Esophagus (tissue), 2 donors: ENCODE results near the gene SLC7A6OS. TPM values are rescaled to one million over a fixed set of nuclear protein-coding genes. Genes with fewer than 3 reads are reported as not detected.

Experiments used
- H3K27ac ChIP-seq, 2 donors: one replicate each; pipeline ENCODE4 v1.5.1; 2013; ENCODE audit warnings: low read depth in 2 of 2, mild to moderate bottlenecking in 2 of 2, inconsistent platforms in 1 of 2, low read length in 1 of 2, moderate library complexity in 1 of 2
- H3K27me3 ChIP-seq, 2 donors: one replicate each; pipeline ENCODE4 v1.6.1; 2013; ENCODE audit warnings: low read length in 2 of 2, control low read depth in 1 of 2, mild to moderate bottlenecking in 1 of 2; ENCODE audit not compliant: insufficient read depth in 2 of 2, control insufficient read depth in 1 of 2
- H3K36me3 ChIP-seq, 2 donors: one replicate each; pipeline ENCODE4 v1.6.1; 2013; ENCODE audit warnings: low read length in 1 of 2; ENCODE audit not compliant: control insufficient read depth in 2 of 2, insufficient read depth in 2 of 2
- H3K4me1 ChIP-seq, 2 donors: one replicate each; pipeline ENCODE4 v1.6.1; 2013; ENCODE audit warnings: low read length in 1 of 2; ENCODE audit not compliant: control insufficient read depth in 2 of 2, insufficient read depth in 2 of 2
- H3K4me3 ChIP-seq, 2 donors: one replicate each; pipeline ENCODE4 v1.5.1; 2013; ENCODE audit warnings: low read length in 2 of 2, mild to moderate bottlenecking in 2 of 2, low read depth in 1 of 2, moderate library complexity in 1 of 2
- H3K9me3 ChIP-seq, 2 donors: one replicate each; pipeline ENCODE4 v1.6.1; 2013; ENCODE audit warnings: mild to moderate bottlenecking in 2 of 2, low read depth in 1 of 2, low read length in 1 of 2, moderate library complexity in 1 of 2; ENCODE audit not compliant: control insufficient read depth in 2 of 2, insufficient read depth in 1 of 2
- WGBS, 2 donors: extraction: QIAGEN DNeasy Blood & Tissue Kit; methylation state at CpG; one replicate each; pipeline ENCODE4 v1.1.7; 2013; 5-methylcytosine and 5-hydroxymethylcytosine counted together
- polyA plus RNA-seq, 2 donors: library from polyadenylated mRNA; stranded (reverse); fragments of 200-250 nt; gene quantifications; one replicate each; pipeline ENCODE4 v1.2.3, GENCODE V29; 2013
- donor health status: healthy with polysubstance abuse.
- donor health status: Bipolar disorder and iron deficiency.

The SLC7A6OS gene
- polyA plus RNA-seq, 2 donors: 4.4 to 4.9 TPM

DNA sequence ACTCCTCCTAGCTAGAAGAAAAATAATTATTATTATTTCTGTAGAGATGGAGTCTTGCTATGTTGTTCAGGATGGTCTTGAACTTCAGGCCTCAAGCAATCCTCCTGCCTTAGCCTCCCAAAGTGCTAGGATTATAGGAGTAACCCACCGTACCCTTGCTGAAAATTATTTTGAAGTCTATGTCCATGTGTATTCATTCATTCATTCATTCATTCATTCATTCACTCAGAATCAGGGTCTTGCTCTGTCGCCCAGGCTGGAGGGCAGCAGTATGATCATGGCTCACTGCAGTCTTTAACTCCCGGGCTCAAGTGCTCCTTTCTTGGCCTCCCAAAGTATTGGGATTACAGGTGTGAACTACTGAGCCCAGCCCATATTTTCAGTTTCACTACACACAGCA lies 4.1 kb downstream of the SLC7A6OS start:
- H3K27me3 ChIP-seq: no peaks in the 10 kb centered on the region
- no peak overlapping the region for H3K27ac ChIP-seq
- no peaks in the 10 kb centered on the region for H3K9me3 ChIP-seq
- H3K4me3 ChIP-seq: no peak overlapping the region
- peaks cover 10 to 26% of the 10 kb centered on the region in 2 donors for H3K36me3 ChIP-seq
- H3K4me1 ChIP-seq: peaks cover 4 to 6% of the 10 kb centered on the region in 2 donors
- 94 to 97% methylated on average over 3 of the region's 3 CpGs for WGBS, 2 donors

DNA sequence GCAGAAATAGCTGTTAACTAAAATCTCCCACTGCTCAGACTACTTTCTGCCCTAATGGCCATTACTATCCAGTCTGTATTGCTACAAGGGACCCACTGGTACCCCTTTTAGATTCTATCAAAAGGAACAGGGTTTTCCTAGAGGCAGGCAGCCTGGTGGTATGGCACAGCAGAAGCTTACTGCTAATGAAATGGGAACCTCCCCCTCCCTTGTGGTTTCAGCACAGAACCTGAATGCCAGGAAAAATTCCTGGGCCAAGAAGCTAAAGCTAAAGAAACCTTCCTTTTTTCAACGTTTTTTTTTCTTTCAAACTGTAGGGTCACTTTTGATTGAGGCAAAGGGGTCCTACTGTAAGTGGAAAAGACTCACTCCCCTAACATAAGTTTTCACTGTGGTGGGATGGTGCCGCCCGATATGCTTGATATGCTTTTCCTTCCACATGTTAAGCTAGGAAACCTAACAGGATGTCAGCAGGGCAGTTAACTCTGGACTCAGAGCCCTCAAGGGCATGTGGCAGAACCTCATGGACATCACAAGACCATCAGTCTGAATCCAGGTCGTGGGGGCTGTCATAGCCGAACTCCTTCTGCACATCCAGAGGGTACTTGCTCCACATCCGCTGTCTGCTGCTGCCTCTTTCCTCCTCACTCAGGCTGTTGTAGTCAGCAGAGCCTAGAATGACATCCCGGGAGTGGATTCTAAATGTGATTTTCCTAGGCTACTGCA lies 9.8 kb downstream of the SLC7A6OS start:
- no peak overlapping the region for H3K27ac ChIP-seq
- peaks cover 0 to 6% of the 10 kb centered on the region in 2 donors for H3K4me1 ChIP-seq
- WGBS, 2 donors: 80% methylated on average over 7 of the region's 7 CpGs
- H3K4me3 ChIP-seq: no peak overlapping the region
- peaks cover 24 to 45% of the 10 kb centered on the region in 2 donors for H3K36me3 ChIP-seq
- H3K9me3 ChIP-seq: no peaks in the 10 kb centered on the region
- no peaks in the 10 kb centered on the region for H3K27me3 ChIP-seq

DNA sequence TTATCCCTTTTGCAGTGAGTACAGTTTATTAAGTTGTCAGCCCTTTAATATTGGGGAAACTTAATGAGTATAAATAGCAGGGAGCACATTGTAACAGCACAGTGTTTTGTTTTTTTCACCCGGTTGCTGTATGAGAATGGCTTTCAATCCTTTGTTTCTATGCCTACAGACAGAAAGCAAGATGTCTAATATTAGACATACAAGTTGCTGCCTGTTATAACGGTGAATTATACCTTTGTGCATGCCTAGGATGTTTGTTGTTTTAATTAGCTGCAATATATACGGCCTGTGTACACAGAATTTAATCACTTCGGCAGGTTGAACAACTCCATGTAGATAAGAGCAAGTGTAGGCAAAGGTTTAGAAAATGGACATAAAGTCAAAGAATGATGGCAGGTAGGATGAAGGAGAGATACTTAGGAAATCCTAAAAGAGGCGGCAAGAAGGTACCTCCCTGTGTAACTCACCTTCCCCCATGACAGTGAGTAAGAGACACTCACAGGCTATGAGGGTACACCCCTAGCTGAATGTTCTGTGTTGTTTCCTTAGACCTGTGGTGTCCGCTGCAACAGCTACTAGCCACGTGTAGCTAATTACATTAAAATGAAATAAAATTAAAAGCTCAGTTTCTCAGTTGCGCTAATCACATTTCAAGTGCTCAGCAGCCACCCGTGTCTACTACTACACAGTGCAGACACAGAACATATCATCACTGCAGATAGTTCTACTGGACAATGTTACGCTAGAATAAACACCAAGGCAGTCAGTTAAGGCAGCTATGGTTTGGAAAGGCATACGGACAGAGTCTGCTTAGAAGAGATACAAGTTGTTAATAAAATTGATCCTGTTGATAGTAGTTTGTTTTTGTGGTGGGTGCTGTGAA lies 10.9 kb downstream of the SLC7A6OS start:
- Histone ChIP-seq H3K36me3 (peaks cover 24 to 40% of the 10 kb centered on the region in 2 donors), H3K27ac (peak overlapping the region in 1 of 2 donors; percentile 53)

DNA sequence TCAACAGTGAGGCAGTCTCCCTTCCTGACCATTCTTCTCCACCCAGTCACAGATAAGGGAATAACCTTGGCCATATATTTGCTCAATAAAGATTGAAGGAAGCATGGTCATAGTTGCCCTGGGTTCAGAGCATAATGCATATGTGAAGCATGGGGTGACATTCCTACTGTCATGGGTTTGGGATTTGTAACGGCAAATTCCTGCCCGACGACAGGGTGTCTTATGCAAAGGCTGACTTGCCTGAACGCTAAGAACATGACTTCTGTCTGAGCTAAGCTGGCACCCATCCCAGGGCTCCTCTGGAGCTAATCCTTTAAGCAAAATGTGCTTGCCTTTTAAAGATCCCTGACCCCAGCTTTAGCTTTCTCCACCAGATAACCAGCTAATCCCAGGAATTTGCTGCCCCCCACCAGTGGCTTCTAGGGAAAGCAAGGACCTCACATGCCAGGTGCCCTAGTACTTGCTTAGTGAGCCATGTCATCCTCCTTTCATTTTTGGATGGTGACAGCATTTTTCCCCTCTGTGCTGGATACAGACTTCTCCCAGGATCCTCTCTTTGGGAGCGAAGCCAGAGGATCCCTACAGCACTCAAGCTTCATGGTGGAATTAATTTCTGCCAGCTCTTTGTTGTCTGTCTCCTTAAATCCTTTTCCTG lies 11.7 kb downstream of the SLC7A6OS start:
- peak overlapping the region; percentile 53 to 56 for H3K27ac ChIP-seq
- H3K4me3 ChIP-seq: no peak overlapping the region
- peaks cover 0 to 6% of the 10 kb centered on the region in 2 donors for H3K4me1 ChIP-seq
- 32 to 57% methylated on average over 5 of the region's 5 CpGs for WGBS, 2 donors
- no peaks in the 10 kb centered on the region for H3K9me3 ChIP-seq
- H3K36me3 ChIP-seq: peaks cover 24 to 44% of the 10 kb centered on the region in 2 donors
- no peaks in the 10 kb centered on the region for H3K27me3 ChIP-seq

More for the DNA sequence above, 10.9 kb downstream of the SLC7A6OS start:
- H3K9me3 ChIP-seq: no peaks in the 10 kb centered on the region
- no peak overlapping the region for H3K4me3 ChIP-seq
- no peaks in the 10 kb centered on the region for H3K27me3 ChIP-seq
- 65 to 69% methylated on average over 11 of the region's 11 CpGs for WGBS, 2 donors
- peaks cover 0 to 6% of the 10 kb centered on the region in 2 donors for H3K4me1 ChIP-seq

DNA sequence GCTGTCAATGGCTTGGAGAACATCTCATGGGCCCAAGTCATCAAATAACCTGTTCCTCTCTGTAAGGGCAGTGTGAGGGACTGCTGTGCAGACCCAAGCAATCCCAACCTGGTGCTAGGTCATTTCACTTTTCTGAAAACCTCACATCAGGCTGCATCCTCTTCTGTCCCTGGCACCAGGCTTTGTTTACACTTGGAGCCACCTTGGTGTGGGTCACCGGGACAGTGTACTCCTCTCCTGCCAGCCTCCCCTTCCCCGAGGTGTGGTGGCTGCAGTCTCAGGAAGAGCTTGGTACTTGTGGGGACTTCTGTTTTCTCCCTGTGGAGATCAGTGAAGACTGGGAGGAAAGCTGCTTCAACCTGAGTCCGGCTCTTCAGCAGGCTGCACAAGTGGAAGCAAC lies 12.4 kb downstream of the SLC7A6OS start:
- 76 to 86% methylated on average over 3 of the region's 3 CpGs for WGBS, 2 donors
- peak overlapping the region in 1 of 2 donors; percentile 1 for H3K27ac ChIP-seq

DNA sequence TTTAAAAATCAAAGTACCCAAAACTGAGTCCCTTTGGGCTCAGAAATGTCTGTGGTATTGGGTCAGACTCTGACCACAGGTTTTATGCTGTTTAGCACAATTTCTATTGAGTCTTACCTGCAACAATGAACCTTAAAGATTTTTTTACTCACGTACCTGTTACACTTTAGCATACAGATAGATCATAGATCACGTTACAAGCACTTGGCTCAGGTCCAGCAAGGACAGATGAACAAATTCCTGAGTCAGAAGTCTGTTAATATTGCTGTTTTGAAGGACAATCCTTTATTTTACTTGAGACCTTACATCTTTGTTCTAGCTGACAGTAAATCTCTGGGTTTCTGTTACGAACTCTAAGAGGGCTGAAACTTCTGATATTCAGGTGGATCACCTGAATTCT lies 12.8 kb downstream of the SLC7A6OS start:
- peaks cover 24 to 41% of the 10 kb centered on the region in 2 donors for H3K36me3 ChIP-seq
- no peak overlapping the region for H3K27ac ChIP-seq
- WGBS, 2 donors: 56 to 61% methylated on average over 3 of the region's 3 CpGs

More for the DNA sequence above, 12.4 kb downstream of the SLC7A6OS start:
- Histone ChIP-seq H3K4me3 (no peak overlapping the region), H3K36me3 (peaks cover 24 to 42% of the 10 kb centered on the region in 2 donors), H3K4me1 (peaks cover 0 to 6% of the 10 kb centered on the region in 2 donors), H3K27me3 (no peaks in the 10 kb centered on the region), H3K9me3 (no peaks in the 10 kb centered on the region)

DNA sequence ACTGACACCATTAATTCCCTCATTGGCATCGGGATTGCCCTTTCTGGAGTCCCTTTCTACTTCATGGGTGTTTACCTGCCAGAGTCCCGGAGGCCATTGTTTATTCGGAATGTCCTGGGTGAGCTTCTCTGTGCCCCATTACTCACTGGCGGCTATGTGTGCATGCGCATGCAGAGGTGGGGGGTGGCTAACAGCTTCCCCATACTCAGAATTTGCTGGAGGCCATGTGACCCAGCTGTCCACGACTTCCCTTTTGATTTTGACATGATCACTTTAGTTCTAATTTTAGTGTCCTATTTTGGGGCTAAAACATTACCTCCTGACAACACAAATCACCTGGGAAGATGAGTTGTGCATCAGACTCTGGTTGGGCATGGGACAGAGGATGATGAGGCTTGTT lies 14.1 kb downstream of the SLC7A6OS start:
- no peak overlapping the region for H3K27ac ChIP-seq
- no peaks in the 10 kb centered on the region for H3K27me3 ChIP-seq
- H3K36me3 ChIP-seq: peaks cover 17 to 29% of the 10 kb centered on the region in 2 donors
- H3K4me1 ChIP-seq: peaks cover 0 to 6% of the 10 kb centered on the region in 2 donors
- no peak overlapping the region for H3K4me3 ChIP-seq
- H3K9me3 ChIP-seq: no peaks in the 10 kb centered on the region
- 84 to 89% methylated on average over 6 of the region's 6 CpGs for WGBS, 2 donors

More for the DNA sequence above, 12.8 kb downstream of the SLC7A6OS start:
- H3K9me3 ChIP-seq: no peaks in the 10 kb centered on the region
- no peak overlapping the region for H3K4me3 ChIP-seq
- peaks cover 0 to 6% of the 10 kb centered on the region in 2 donors for H3K4me1 ChIP-seq
- no peaks in the 10 kb centered on the region for H3K27me3 ChIP-seq

DNA sequence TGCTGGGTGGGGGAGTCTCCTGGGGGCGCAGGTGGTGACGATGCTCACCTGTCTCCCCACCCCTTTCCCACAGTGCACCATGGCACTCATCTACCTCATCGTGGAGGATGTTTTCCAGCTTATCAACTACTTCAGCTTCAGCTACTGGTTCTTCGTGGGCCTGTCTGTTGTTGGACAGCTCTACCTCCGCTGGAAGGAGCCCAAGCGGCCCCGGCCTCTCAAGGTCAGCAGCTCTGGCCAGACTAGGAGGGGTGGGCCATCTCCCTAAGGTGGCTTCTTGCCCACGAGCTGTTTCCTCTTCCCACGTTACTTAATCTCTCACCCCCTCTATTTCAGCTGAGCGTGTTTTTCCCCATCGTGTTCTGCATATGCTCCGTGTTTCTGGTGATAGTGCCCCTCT lies 14.5 kb downstream of the SLC7A6OS start:
- H3K4me3 ChIP-seq: no peak overlapping the region
- no peaks in the 10 kb centered on the region for H3K27me3 ChIP-seq
- H3K4me1 ChIP-seq: peaks cover 0 to 6% of the 10 kb centered on the region in 2 donors
- H3K9me3 ChIP-seq: no peaks in the 10 kb centered on the region
- H3K27ac ChIP-seq: no peak overlapping the region
- WGBS, 2 donors: 67 to 84% methylated on average over 12 of the region's 12 CpGs
- peaks cover 16 to 32% of the 10 kb centered on the region in 2 donors for H3K36me3 ChIP-seq

DNA sequence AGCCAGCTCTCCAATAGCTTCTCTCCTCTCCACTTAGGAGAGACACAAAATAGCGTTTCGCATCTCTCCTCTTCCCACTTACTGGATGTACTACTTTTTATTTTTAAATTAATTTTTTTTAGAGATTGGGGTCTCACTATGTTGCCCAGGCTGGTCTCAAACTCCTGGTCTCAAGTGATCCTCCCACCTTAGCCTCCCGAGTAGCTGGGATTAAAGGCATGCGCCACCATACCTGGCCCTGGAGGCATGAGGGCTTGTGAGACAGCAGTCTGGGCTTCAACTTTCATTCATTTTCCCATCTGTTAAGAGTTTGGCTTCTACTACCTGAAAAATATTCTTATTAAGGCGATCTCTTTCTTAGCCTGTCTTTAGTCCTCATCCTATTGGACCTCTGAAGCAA lies 18.3 kb downstream of the SLC7A6OS start:
- peaks cover 0 to 5% of the 10 kb centered on the region in 2 donors for H3K4me1 ChIP-seq
- no peak overlapping the region for H3K27ac ChIP-seq
- H3K4me3 ChIP-seq: no peak overlapping the region
- H3K9me3 ChIP-seq: no peaks in the 10 kb centered on the region
- WGBS, 2 donors: 93 to 95% methylated on average over 5 of the region's 5 CpGs
- H3K27me3 ChIP-seq: no peaks in the 10 kb centered on the region
- H3K36me3 ChIP-seq: peaks cover 9 to 24% of the 10 kb centered on the region in 2 donors
